Measurements from ENCODE around the gene KRTAP2-2.

- no peak for TF ChIP-seq CTCF (IDR thresholded peaks at IDR 0.05; ENCODE audit: extremely low read depth in 1 of 2, insufficient read depth in 1 of 2, low read depth in 1 of 2, low read length in 2 of 2)
- TF ChIP-seq EZH2 (IDR thresholded peaks at IDR 0.05; ENCODE audit: borderline replicate concordance, low read depth, low read length, severe bottlenecking): no peak
- TF ChIP-seq POLR2AphosphoS5 (IDR thresholded peaks at IDR 0.05; ENCODE audit: insufficient read depth, low read depth, low read length): no peak
- no peak for TF ChIP-seq JUN (IDR thresholded peaks at IDR 0.05; ENCODE audit: borderline replicate concordance, insufficient read depth, insufficient read length, low read depth)
- no peak for TF ChIP-seq GATA2 (IDR thresholded peaks at IDR 0.05; ENCODE audit: insufficient read depth, insufficient read length, low read depth, low read length)
- no peak for TF ChIP-seq MYC (IDR thresholded peaks at IDR 0.05; ENCODE audit: low read depth, low read length)
- no peak for TF ChIP-seq POLR2A (IDR thresholded peaks at IDR 0.05; ENCODE audit: low read depth, low read length)
- TF ChIP-seq MAX (IDR thresholded peaks at IDR 0.05; ENCODE audit: insufficient read depth, insufficient read length): no peak
Measured at GRCh38 chr17:41015454-41015853, 39.6 kb downstream of the KRTAP2-2 start.
